HG02981 (cell line): ENCODE results near the gene ARFGEF3.
"Not testable (repeated sequence)": the region's sequence is repeated elsewhere in the genome, so short reads cannot be mapped to it uniquely, and the experiment has no call there.

Experiments used
- ATAC-seq: cut with Tn5 transposase; IDR thresholded peaks from one replicate; pipeline ENCODE4 v1.9.1; 2021; ENCODE audit warnings: mild to moderate bottlenecking, moderate library complexity; ENCODE audit not compliant: unreplicated experiment

Gene ARFGEF3

GRCh38 chr6:138206862-138207261 is 45.1 kb downstream of the ARFGEF3 start:
- no peak for ATAC-seq

GRCh38 chr6:138211048-138211581 is 49.4 kb downstream of the ARFGEF3 start:
- ATAC-seq = no peak

GRCh38 chr6:138211601-138212000 is 49.9 kb downstream of the ARFGEF3 start:
- no peak for ATAC-seq

GRCh38 chr6:138212530-138212929 is 50.8 kb downstream of the ARFGEF3 start:
- ATAC-seq = not testable (repeated sequence)

- ATAC-seq = no peak
Observed at GRCh38 chr6:138215093-138215782, 53.5 kb downstream of the ARFGEF3 start.

- no peak for ATAC-seq
Observed at GRCh38 chr6:138218449-138218848, 56.7 kb downstream of the ARFGEF3 start, which contains the start of gene PBOV1. Gene PBOV1, minus strand, starts transcription at chr6:138218491. Its CDS starts 96 bp downstream, at chr6:138218395.

GRCh38 chr6:138219398-138219797 is 57.7 kb downstream of the ARFGEF3 start:
- no peak for ATAC-seq

- ATAC-seq = no peak
Observed at GRCh38 chr6:138219901-138220300, 58.2 kb downstream of the ARFGEF3 start.

GRCh38 chr6:138222901-138223546 is 61.3 kb downstream of the ARFGEF3 start:
- ATAC-seq = no peak

- ATAC-seq = no peak
Observed at GRCh38 chr6:138225953-138226352, 64.2 kb downstream of the ARFGEF3 start.

- no peak for ATAC-seq
Observed at GRCh38 chr6:138226700-138227315, 65.1 kb downstream of the ARFGEF3 start.

GRCh38 chr6:138227316-138227781 is 65.6 kb downstream of the ARFGEF3 start:
- ATAC-seq = no peak

GRCh38 chr6:138229072-138229471 is 67.3 kb downstream of the ARFGEF3 start:
- no peak for ATAC-seq

GRCh38 chr6:138229663-138230179 is 68.0 kb downstream of the ARFGEF3 start:
- no peak for ATAC-seq

GRCh38 chr6:138230221-138230620 is 68.5 kb downstream of the ARFGEF3 start:
- ATAC-seq = no peak

- ATAC-seq = no peak
Observed at GRCh38 chr6:138230759-138231380, 69.1 kb downstream of the ARFGEF3 start.

- ATAC-seq = no peak
Observed at GRCh38 chr6:138231381-138231886, 69.7 kb downstream of the ARFGEF3 start.

GRCh38 chr6:138234363-138234762 is 72.6 kb downstream of the ARFGEF3 start:
- ATAC-seq = no peak

- no peak for ATAC-seq
Observed at GRCh38 chr6:138235205-138235604, 73.5 kb downstream of the ARFGEF3 start.

GRCh38 chr6:138235693-138236092 is 74.0 kb downstream of the ARFGEF3 start:
- no peak for ATAC-seq

GRCh38 chr6:138237463-138237862 is 75.7 kb downstream of the ARFGEF3 start:
- ATAC-seq = no peak
